IPS-18a (cell line): ENCODE results near the gene CHP2.
"Not testable (repeated sequence)": the region's sequence is repeated elsewhere in the genome, so short reads cannot be mapped to it uniquely, and the experiment has no call there.

ENCODE experiments used
- H3K27ac ChIP-seq: one replicate; pipeline ENCODE4 v1.5.1; 2013; ENCODE audit warnings: low read length
- H3K27me3 ChIP-seq: one replicate; pipeline ENCODE4 v1.6.1; 2013; ENCODE audit warnings: mild to moderate bottlenecking, low read length; ENCODE audit not compliant: control insufficient read depth, insufficient read depth
- H3K36me3 ChIP-seq: one replicate; pipeline ENCODE4 v1.6.1; 2013; ENCODE audit warnings: low read depth, low read length; ENCODE audit not compliant: control insufficient read depth
- H3K4me1 ChIP-seq: one replicate; pipeline ENCODE4 v1.6.1; 2013; ENCODE audit warnings: low read depth, low read length; ENCODE audit not compliant: control insufficient read depth
- H3K4me3 ChIP-seq: one replicate; pipeline ENCODE4 v1.5.1; 2013; ENCODE audit warnings: low read length
- H3K9ac ChIP-seq: one replicate; pipeline ENCODE4 v1.6.1; 2013; ENCODE audit warnings: mild to moderate bottlenecking, low read length, moderate library complexity
- H3K9me3 ChIP-seq: one replicate; pipeline ENCODE4 v1.6.1; 2013; ENCODE audit warnings: low read depth, low read length; ENCODE audit not compliant: control insufficient read depth

Gene CHP2

GRCh38 chr16:23724785-23725131 lies 30.1 kb upstream of the CHP2 start:
- H3K27me3 ChIP-seq, result no peaks in the 10 kb centered on the region
- H3K36me3 ChIP-seq, result no peaks in the 10 kb centered on the region
- H3K4me3 ChIP-seq, result no peak overlapping the region
- no peak overlapping the region for H3K9ac ChIP-seq
- H3K9me3 ChIP-seq, result no peaks in the 10 kb centered on the region
- H3K27ac ChIP-seq, result no peak overlapping the region
- peaks cover 3% of the 10 kb centered on the region for H3K4me1 ChIP-seq

- no peaks in the 10 kb centered on the region for H3K27me3 ChIP-seq
- H3K27ac ChIP-seq, result no peak overlapping the region
- H3K9me3 ChIP-seq, result no peaks in the 10 kb centered on the region
- H3K36me3 ChIP-seq, result no peaks in the 10 kb centered on the region
- H3K4me1 ChIP-seq, result peaks cover 3% of the 10 kb centered on the region
- H3K9ac ChIP-seq, result no peak overlapping the region
- no peak overlapping the region for H3K4me3 ChIP-seq
These were observed 28.1 kb upstream of the CHP2 start for GRCh38 chr16:23726710-23727109.

- H3K27ac ChIP-seq, result no peak overlapping the region
- H3K27me3 ChIP-seq, result no peaks in the 10 kb centered on the region
- H3K9ac ChIP-seq, result no peak overlapping the region
- no peak overlapping the region for H3K4me3 ChIP-seq
- H3K9me3 ChIP-seq, result no peaks in the 10 kb centered on the region
- H3K4me1 ChIP-seq, result peaks cover 3% of the 10 kb centered on the region
- no peaks in the 10 kb centered on the region for H3K36me3 ChIP-seq
These were observed 26.7 kb upstream of the CHP2 start for GRCh38 chr16:23728112-23728477.

GRCh38 chr16:23729503-23730424 lies 25.1 kb upstream of the CHP2 start:
- H3K9me3 ChIP-seq, result no peaks in the 10 kb centered on the region
- no peak overlapping the region for H3K9ac ChIP-seq
- peaks cover 3% of the 10 kb centered on the region for H3K4me1 ChIP-seq
- no peaks in the 10 kb centered on the region for H3K27me3 ChIP-seq
- no peak overlapping the region for H3K4me3 ChIP-seq
- H3K36me3 ChIP-seq, result no peaks in the 10 kb centered on the region
- peak overlapping the region; percentile 39 for H3K27ac ChIP-seq

- Histone ChIP-seq H3K4me1 (peaks cover 3% of the 10 kb centered on the region), H3K9me3 (no peaks in the 10 kb centered on the region), H3K4me3 (no peak overlapping the region), H3K27me3 (no peaks in the 10 kb centered on the region), H3K36me3 (no peaks in the 10 kb centered on the region), H3K27ac (no peak overlapping the region), H3K9ac (no peak overlapping the region)
These were observed 20.5 kb upstream of the CHP2 start for GRCh38 chr16:23734176-23734893.

GRCh38 chr16:23737423-23738028 lies 17.3 kb upstream of the CHP2 start:
- not testable (repeated sequence) for H3K27me3 ChIP-seq, H3K36me3 ChIP-seq, H3K9me3 ChIP-seq

GRCh38 chr16:23739516-23739915 lies 15.3 kb upstream of the CHP2 start:
- Histone ChIP-seq H3K36me3 (no peaks in the 10 kb centered on the region), H3K4me3 (no peak overlapping the region), H3K27me3 (no peaks in the 10 kb centered on the region), H3K27ac (no peak overlapping the region), H3K4me1 (no peaks in the 10 kb centered on the region), H3K9ac (no peak overlapping the region), H3K9me3 (no peaks in the 10 kb centered on the region)

More at GRCh38 chr16:23737423-23738028, 17.3 kb upstream of the CHP2 start:
- not testable (repeated sequence) for H3K4me1 ChIP-seq, H3K27ac ChIP-seq, H3K9ac ChIP-seq, H3K4me3 ChIP-seq

- Histone ChIP-seq H3K9ac (no peak overlapping the region), H3K27me3 (no peaks in the 10 kb centered on the region)
These were observed 13.0 kb upstream of the CHP2 start for GRCh38 chr16:23741675-23742303.

GRCh38 chr16:23742766-23743165 lies 12.1 kb upstream of the CHP2 start:
- Histone ChIP-seq H3K27ac (no peak overlapping the region), H3K9me3 (no peaks in the 10 kb centered on the region), H3K36me3 (no peaks in the 10 kb centered on the region), H3K27me3 (no peaks in the 10 kb centered on the region), H3K9ac (no peak overlapping the region), H3K4me3 (no peak overlapping the region), H3K4me1 (no peaks in the 10 kb centered on the region)

More at GRCh38 chr16:23741675-23742303, 13.0 kb upstream of the CHP2 start:
- no peaks in the 10 kb centered on the region for H3K4me1 ChIP-seq
- no peaks in the 10 kb centered on the region for H3K36me3 ChIP-seq
- no peak overlapping the region for H3K4me3 ChIP-seq
- H3K27ac ChIP-seq, result no peak overlapping the region
- no peaks in the 10 kb centered on the region for H3K9me3 ChIP-seq

- H3K9ac ChIP-seq, result no peak overlapping the region
- H3K4me3 ChIP-seq, result no peak overlapping the region
- H3K27ac ChIP-seq, result no peak overlapping the region
- H3K36me3 ChIP-seq, result no peaks in the 10 kb centered on the region
- H3K27me3 ChIP-seq, result no peaks in the 10 kb centered on the region
- no peaks in the 10 kb centered on the region for H3K4me1 ChIP-seq
- H3K9me3 ChIP-seq, result no peaks in the 10 kb centered on the region
These were observed 9.6 kb upstream of the CHP2 start for GRCh38 chr16:23745263-23745662.

GRCh38 chr16:23748630-23749029 lies 6.2 kb upstream of the CHP2 start:
- no peak overlapping the region for H3K27ac ChIP-seq
- H3K9me3 ChIP-seq, result no peaks in the 10 kb centered on the region
- H3K4me3 ChIP-seq, result no peak overlapping the region
- H3K9ac ChIP-seq, result no peak overlapping the region
- no peaks in the 10 kb centered on the region for H3K4me1 ChIP-seq
- H3K36me3 ChIP-seq, result no peaks in the 10 kb centered on the region
- H3K27me3 ChIP-seq, result no peaks in the 10 kb centered on the region
